Naive thymus-derived CD8-positive, alpha-beta T cell (primary cell): Measurements from ENCODE around the gene KPTN. TPM values are rescaled to one million over a fixed set of nuclear protein-coding genes. Genes with fewer than 3 reads are reported as not detected.
A peak's percentile ranks its signal among the peaks of the same experiment; 100 is the strongest.

Experiments used
- ATAC-seq, 2 donors: fragments of 150-1000 bp; cut with Tn5 transposase in 1 of 2; sonication (Bioruptor Pico), chemical (Tn5 transposase) in 1 of 2; 1 replicate in 1 of 2; 2 replicates in 1 of 2; pipeline ENCODE4 v1.10.0; 2021; ENCODE audit warnings: mild to moderate bottlenecking in 2 of 2, moderate library complexity in 2 of 2
- POLR2A ChIA-PET: fragments of 350-600 bp; sonication (Branson Sonifier 250); formaldehyde crosslinking; loops from one replicate; lab custom pipeline; 2021; ENCODE audit warnings: antibody characterized with exemption; lab: Charles Lee
- DNase-seq, 10 donors: peaks; one replicate each; pipeline versions ENCODE4 v3.0.0 to v3.0.0-alpha.2; 2020 to 2022
- H3K27ac Mint-ChIP-seq, 10 donors: one replicate each; pipeline ENCODE4 v1.8.0; 2020 to 2022; ENCODE audit warnings: mild to moderate bottlenecking in 10 of 10, mixed read lengths in 10 of 10, moderate library complexity in 4 of 10, inconsistent platforms in 1 of 10
- H3K27me3 Mint-ChIP-seq, 5 donors: one replicate each; pipeline ENCODE4 v1.8.0; 2021 to 2022; ENCODE audit warnings: mixed read lengths in 5 of 5
- H3K36me3 Mint-ChIP-seq, 3 donors: one replicate each; pipeline ENCODE4 v1.8.0; 2020 to 2022; ENCODE audit warnings: mixed read lengths in 3 of 3, mild to moderate bottlenecking in 2 of 3, inconsistent platforms in 1 of 3
- H3K4me1 Mint-ChIP-seq, 4 donors: one replicate each; pipeline ENCODE4 v1.8.0; 2021 to 2022; ENCODE audit warnings: mixed read lengths in 4 of 4
- H3K4me3 Mint-ChIP-seq, 10 donors: one replicate each; pipeline ENCODE4 v1.8.0; 2020 to 2022; ENCODE audit warnings: mild to moderate bottlenecking in 10 of 10, mixed read lengths in 10 of 10, moderate library complexity in 6 of 10, inconsistent platforms in 1 of 10
- H3K9me3 Mint-ChIP-seq, 9 donors: one replicate each; pipeline ENCODE4 v1.8.0; 2020 to 2022; ENCODE audit warnings: mixed read lengths in 9 of 9, mild to moderate bottlenecking in 3 of 9, inconsistent platforms in 1 of 9, moderate library complexity in 1 of 9
- polyA plus RNA-seq, 3 donors: library from polyadenylated mRNA; unstranded; fragments of 300-500 nt; fragmentation: Illumina TruSeq; gene quantifications; one replicate each; pipeline ENCODE4 v1.2.3, GENCODE V29; 2021
- total RNA-seq, 8 experiments: library from RNA in 2 of 8; stranded (reverse) in 2 of 8; gene quantifications; one replicate each; pipeline ENCODE4 v1.2.3 and lab custom pipeline; 2021 to 2026

Gene KPTN
- total and polyA plus RNA-seq, 5 experiments from 2014 or later: 5.4 to 8.0 (median 7.1) TPM

- H3K4me1 Mint-ChIP-seq: peaks cover 54 to 99% (median 95%) of the 10 kb centered on the region in 4 donors
- DNase-seq: peak; percentile 99 to 100 (median 100)
- no peaks in the 10 kb centered on the region for H3K27me3 Mint-ChIP-seq
- POLR2A ChIA-PET: interaction anchor here (0.5 to 3.0 kb wide), 17 partner anchors 12 to 915 kb away, joined by 3 to 30 read pairs (median 6); partner anchors contain the start of genes BICRA and KPTN
- ATAC-seq: peak; percentile 90 to 91
- H3K36me3 Mint-ChIP-seq: peaks cover 0 to 7% (median 1%) of the 10 kb centered on the region in 3 donors
- peak within 1 kb of the TSS; percentile 95 to 100 (median 98) for H3K4me3 Mint-ChIP-seq
- H3K27ac Mint-ChIP-seq: peak within 1 kb of the TSS; percentile 95 to 100 (median 98)
- no peaks in the 10 kb centered on the region for H3K9me3 Mint-ChIP-seq
Measured at GRCh38 chr19:47514869-47515588, 31.0 kb upstream of the KPTN start, which contains the start of gene NAPA. Gene NAPA (minus strand): TSS chr19:47515063. CDS start chr19:47514940, 123 bp downstream.

GRCh38 chr19:47514151-47514868 is 30.3 kb upstream of the KPTN start:
- Mint-ChIP-seq H3K27ac (peak overlapping the region; percentile 95 to 100 (median 98)), H3K4me1 (peaks cover 57 to 99% (median 96%) of the 10 kb centered on the region in 4 donors), H3K36me3 (peaks cover 0 to 7% (median 1%) of the 10 kb centered on the region in 3 donors), H3K9me3 (no peaks in the 10 kb centered on the region), H3K27me3 (no peaks in the 10 kb centered on the region), H3K4me3 (peak overlapping the region; percentile 95 to 100 (median 98))
- POLR2A ChIA-PET: interaction anchor here (0.6 to 3.0 kb wide), 5 partner anchors 11 to 94 kb away, joined by 3 to 30 read pairs (median 4); partner anchors contain the start of gene BICRA
- DNase-seq (no peak), ATAC-seq (peak in 1 of 2 donors; percentile 2)

DNA sequence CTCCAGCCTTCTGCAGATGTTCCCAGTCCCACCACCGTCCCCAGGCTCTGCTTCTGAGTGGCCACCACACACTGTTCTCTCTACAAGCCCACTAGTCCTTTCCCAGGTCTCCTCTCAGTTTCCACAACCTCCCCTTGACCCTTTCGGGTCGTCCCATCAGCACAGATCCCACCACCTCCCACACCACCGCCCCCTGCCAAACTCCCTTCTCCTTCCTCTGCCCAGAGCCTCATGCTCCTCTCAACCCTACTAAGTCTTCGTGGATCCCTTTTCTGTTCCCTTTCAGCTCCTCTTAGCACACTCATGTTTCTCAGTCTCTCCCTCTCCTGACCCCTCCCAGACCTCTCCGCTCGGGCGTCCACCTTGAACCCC is 28.9 kb upstream of the KPTN start:
- Mint-ChIP-seq H3K27ac (peak overlapping the region; percentile 79 to 100 (median 98)), H3K4me3 (peak overlapping the region; percentile 95 to 100 (median 98)), H3K36me3 (peaks cover 0 to 7% (median 1%) of the 10 kb centered on the region in 3 donors), H3K9me3 (no peaks in the 10 kb centered on the region), H3K4me1 (peaks cover 51 to 93% (median 87%) of the 10 kb centered on the region in 4 donors), H3K27me3 (no peaks in the 10 kb centered on the region)
- ATAC-seq: no peak
- peak in 1 of 10 donors; percentile 46 for DNase-seq
- POLR2A ChIA-PET: interaction anchor here (0.6 to 1.5 kb wide), 2 partner anchors 28 to 97 kb away, joined by 5 to 7 read pairs; no protein-coding TSS in a partner anchor

DNA sequence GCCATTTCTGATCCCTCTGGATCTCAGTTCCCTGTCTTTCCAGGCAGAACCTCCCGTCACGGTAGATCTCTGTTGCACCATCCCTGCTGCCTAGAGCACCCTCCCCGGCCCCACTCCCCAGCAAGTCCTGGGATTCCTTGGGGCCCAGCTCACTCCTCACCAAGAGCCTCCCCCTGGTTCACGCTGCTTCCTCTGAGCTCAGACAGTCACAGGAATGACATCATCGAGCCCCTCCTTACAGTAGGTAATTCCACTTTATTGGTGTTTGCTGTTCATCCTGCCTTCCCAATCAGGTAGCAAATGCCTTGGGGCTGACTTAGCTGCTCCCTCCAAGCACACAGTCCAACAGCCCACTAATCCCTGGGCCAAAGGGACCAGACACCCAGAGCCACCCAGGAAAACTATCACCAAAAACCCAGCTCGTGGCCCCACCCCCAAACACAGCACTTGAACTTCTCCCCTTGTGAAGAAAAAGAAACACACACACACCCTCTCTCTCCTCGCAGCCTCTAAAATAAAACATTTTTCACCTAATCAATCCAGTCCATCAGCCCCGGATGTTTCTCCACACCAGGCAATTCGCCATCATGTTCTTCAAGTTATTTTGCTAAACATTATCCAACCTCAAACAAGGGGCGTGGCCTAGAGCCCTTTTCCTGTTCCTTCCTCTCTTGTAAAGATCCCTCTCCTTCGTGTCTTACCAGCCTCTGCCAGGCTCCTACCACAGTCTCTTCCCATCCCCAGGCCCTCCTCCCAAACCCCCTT is 28.3 kb upstream of the KPTN start:
- POLR2A ChIA-PET: interaction anchor here (0.6 to 1.5 kb wide), 3 partner anchors 28 to 98 kb away, joined by 3 to 7 read pairs (median 5); no protein-coding TSS in a partner anchor
- Mint-ChIP-seq H3K27ac (peak overlapping the region; percentile 53 to 100 (median 96)), H3K4me1 (peaks cover 50 to 93% (median 83%) of the 10 kb centered on the region in 4 donors), H3K36me3 (peaks cover 0 to 7% (median 1%) of the 10 kb centered on the region in 3 donors), H3K27me3 (no peaks in the 10 kb centered on the region), H3K4me3 (peak overlapping the region; percentile 95 to 100 (median 98)), H3K9me3 (no peaks in the 10 kb centered on the region)
- no peak for ATAC-seq
- DNase-seq: no peak

DNA sequence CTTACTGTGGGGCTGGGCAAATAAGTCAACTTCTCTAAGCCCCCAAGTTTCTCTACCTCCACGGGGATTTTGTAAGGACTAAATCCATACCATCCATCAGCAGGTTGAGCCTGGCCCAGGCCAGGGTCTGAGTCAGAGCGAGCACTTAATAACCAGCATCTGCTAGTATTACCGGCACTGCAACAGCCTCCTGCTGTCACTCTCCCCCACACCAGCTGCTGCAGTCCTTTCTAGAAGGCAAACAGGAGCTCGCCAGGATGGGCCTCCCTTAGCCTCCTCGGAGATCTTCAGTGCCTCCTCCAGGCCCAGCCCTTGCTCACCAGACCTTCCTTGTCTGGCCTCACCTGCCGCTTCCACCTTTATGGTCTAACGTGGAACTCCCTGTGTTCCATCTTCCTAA is 27.7 kb upstream of the KPTN start:
- Mint-ChIP-seq H3K36me3 (peaks cover 0 to 8% (median 1%) of the 10 kb centered on the region in 3 donors), H3K9me3 (no peaks in the 10 kb centered on the region), H3K4me3 (peak overlapping the region in 8 of 10 donors; percentile 95 to 100 (median 98)), H3K27ac (peak overlapping the region in 6 of 10 donors; percentile 48 to 100 (median 92)), H3K4me1 (peaks cover 44 to 91% (median 78%) of the 10 kb centered on the region in 4 donors), H3K27me3 (no peaks in the 10 kb centered on the region)
- no peak for ATAC-seq
- POLR2A ChIA-PET: interaction anchor here (0.8 kb wide), 1 partner anchor 28 kb away, joined by 3 read pairs; no protein-coding TSS in a partner anchor
- no peak for DNase-seq

GRCh38 chr19:47511128-47511517 is 27.1 kb upstream of the KPTN start:
- Mint-ChIP-seq H3K27me3 (no peaks in the 10 kb centered on the region), H3K36me3 (peaks cover 0 to 10% (median 1%) of the 10 kb centered on the region in 3 donors), H3K27ac (peak overlapping the region in 3 of 10 donors; percentile 2 to 95 (median 69)), H3K9me3 (no peaks in the 10 kb centered on the region), H3K4me3 (peak overlapping the region in 4 of 10 donors; percentile 13 to 98 (median 63)), H3K4me1 (peaks cover 39 to 86% (median 72%) of the 10 kb centered on the region in 4 donors)
- ATAC-seq (no peak), DNase-seq (peak in 1 of 10 donors; percentile 13)
- POLR2A ChIA-PET: no interaction called here

GRCh38 chr19:47510516-47511127 is 26.6 kb upstream of the KPTN start:
- ATAC-seq (no peak), DNase-seq (no peak)
- H3K9me3 Mint-ChIP-seq: no peaks in the 10 kb centered on the region
- peak overlapping the region in 4 of 10 donors; percentile 13 to 29 (median 26) for H3K4me3 Mint-ChIP-seq
- no peaks in the 10 kb centered on the region for H3K27me3 Mint-ChIP-seq
- peak overlapping the region in 4 of 10 donors; percentile 2 to 35 (median 18) for H3K27ac Mint-ChIP-seq
- POLR2A ChIA-PET: no interaction called here
- peaks cover 0 to 15% (median 1%) of the 10 kb centered on the region in 3 donors for H3K36me3 Mint-ChIP-seq
- H3K4me1 Mint-ChIP-seq: peaks cover 37 to 83% (median 70%) of the 10 kb centered on the region in 4 donors

DNA sequence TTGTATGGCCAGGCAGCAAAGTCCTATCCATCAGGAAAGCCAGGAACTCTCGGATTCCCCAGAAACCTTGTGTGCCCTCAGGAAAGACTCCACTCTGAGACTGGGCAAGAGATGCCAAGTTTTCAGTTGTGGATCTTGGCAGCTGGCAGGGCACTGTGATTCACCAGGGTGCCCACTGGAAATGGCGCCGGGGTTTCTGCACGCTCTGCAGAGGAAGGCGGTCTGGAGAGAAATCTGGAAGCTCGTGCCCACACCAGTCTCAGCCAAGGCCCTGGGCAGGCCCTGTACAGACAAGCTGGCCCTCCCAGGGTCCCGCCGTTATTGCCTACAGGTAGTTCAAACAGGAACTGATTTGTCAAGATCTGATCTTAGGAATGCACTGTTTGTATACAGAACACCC is 26.0 kb upstream of the KPTN start:
- Mint-ChIP-seq H3K27ac (peak overlapping the region in 2 of 10 donors; percentile 2 to 43), H3K9me3 (no peaks in the 10 kb centered on the region), H3K36me3 (peaks cover 0 to 20% (median 1%) of the 10 kb centered on the region in 3 donors), H3K4me1 (peaks cover 38 to 83% (median 67%) of the 10 kb centered on the region in 4 donors), H3K4me3 (peak overlapping the region in 2 of 10 donors; percentile 3 to 26), H3K27me3 (no peaks in the 10 kb centered on the region)
- ATAC-seq: no peak
- DNase-seq: no peak
- POLR2A ChIA-PET: no interaction called here

DNA sequence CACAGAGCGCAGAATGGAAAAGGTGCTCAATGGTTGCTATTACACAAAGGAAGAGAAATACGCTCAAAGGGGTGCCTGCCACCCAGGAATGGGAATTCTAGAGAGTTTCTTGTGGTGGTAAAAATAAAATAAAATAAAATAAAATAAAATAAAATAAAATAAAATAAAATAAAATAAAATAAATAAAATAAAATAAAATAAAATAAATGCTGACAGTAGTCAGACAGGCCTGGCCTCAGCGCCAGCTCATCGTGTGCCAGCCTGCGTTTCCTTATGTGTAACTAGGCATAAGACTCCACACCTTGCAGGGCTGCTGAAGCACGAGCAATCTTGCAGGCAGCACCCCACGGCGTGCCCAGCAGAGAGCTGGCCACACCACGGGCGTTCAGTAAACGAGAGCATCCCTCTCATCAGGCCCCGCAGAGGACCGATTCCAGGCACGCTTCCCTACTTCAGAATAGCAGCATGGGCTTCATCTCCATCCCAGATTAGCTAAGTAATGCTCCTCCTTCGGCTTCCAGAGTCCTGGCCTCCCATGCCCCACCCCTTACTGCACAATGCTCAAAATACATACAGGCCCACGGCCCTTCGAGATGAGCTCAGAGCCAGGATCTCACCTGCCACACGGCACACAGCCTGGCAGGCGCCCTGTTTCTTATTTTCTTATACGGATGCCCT is 25.3 kb upstream of the KPTN start:
- DNase-seq (no peak), ATAC-seq (no peak)
- POLR2A ChIA-PET: interaction anchor here (0.5 kb wide), 1 partner anchor 31 kb away, joined by 4 read pairs; no protein-coding TSS in a partner anchor
- peaks cover 34 to 78% (median 63%) of the 10 kb centered on the region in 4 donors for H3K4me1 Mint-ChIP-seq
- peak overlapping the region in 2 of 10 donors; percentile 2 to 40 for H3K27ac Mint-ChIP-seq
- no peak overlapping the region for H3K4me3 Mint-ChIP-seq
- no peaks in the 10 kb centered on the region for H3K9me3 Mint-ChIP-seq
- H3K27me3 Mint-ChIP-seq: no peaks in the 10 kb centered on the region
- H3K36me3 Mint-ChIP-seq: peaks cover 0 to 25% (median 1%) of the 10 kb centered on the region in 3 donors

DNA sequence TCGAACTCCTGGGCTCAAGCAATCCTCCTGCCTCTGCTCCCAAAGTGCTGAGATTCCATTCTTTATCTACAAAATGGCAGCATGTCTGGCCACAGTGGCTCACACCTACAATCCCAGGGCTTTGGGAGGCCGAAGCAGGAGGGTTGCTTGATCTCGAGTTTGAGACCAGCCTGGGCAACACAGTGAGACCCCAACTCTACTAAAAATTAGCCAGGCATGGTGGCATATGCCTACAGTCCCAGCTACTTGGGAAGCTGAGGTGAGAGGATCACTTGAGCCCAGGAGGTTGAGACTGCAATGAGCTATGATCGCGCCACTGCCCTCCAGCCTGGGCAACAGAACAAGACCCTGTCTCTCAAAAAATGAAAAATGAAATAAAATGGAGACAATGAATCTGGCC is 24.7 kb upstream of the KPTN start:
- POLR2A ChIA-PET: interaction anchor here (0.5 kb wide), 1 partner anchor 32 kb away, joined by 4 read pairs; no protein-coding TSS in a partner anchor

More for the DNA sequence above, 24.7 kb upstream of the KPTN start:
- no peak for DNase-seq
- no peaks in the 10 kb centered on the region for H3K9me3 Mint-ChIP-seq
- no peaks in the 10 kb centered on the region for H3K27me3 Mint-ChIP-seq
- H3K4me3 Mint-ChIP-seq: no peak overlapping the region
- peaks cover 32 to 72% (median 57%) of the 10 kb centered on the region in 4 donors for H3K4me1 Mint-ChIP-seq
- no peak for ATAC-seq
- H3K27ac Mint-ChIP-seq: no peak overlapping the region
- peaks cover 0 to 30% (median 1%) of the 10 kb centered on the region in 3 donors for H3K36me3 Mint-ChIP-seq
